ENCODE results near the gene CRYBB1.

DNA sequence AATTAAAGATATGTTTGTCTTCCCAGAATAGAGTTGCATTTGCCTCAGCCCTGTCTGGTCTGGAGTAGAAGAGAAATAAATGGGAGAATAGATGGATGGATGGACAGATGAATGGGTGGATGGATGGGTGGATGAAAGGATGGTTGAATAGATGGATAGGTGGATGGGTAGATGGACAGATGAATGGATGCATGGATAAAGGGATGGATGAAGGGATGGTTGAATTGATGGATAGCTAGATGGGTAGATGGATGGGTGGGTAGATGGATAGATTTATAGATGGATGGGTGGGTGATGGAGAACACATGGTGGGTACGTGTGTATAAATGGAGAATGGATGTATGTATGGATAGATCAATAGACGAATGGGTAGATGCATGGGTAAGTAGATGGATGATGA is 8.5 kb downstream of the CRYBB1 start:
- TF ChIP-seq, protein P1, sequence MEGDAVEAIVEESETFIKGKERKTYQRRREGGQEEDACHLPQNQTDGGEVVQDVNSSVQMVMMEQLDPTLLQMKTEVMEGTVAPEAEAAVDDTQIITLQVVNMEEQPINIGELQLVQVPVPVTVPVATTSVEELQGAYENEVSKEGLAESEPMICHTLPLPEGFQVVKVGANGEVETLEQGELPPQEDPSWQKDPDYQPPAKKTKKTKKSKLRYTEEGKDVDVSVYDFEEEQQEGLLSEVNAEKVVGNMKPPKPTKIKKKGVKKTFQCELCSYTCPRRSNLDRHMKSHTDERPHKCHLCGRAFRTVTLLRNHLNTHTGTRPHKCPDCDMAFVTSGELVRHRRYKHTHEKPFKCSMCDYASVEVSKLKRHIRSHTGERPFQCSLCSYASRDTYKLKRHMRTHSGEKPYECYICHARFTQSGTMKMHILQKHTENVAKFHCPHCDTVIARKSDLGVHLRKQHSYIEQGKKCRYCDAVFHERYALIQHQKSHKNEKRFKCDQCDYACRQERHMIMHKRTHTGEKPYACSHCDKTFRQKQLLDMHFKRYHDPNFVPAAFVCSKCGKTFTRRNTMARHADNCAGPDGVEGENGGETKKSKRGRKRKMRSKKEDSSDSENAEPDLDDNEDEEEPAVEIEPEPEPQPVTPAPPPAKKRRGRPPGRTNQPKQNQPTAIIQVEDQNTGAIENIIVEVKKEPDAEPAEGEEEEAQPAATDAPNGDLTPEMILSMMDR (IDR thresholded peaks at IDR 0.05 in 8 of 11, conservative IDR thresholded peaks at IDR 0.05 in 3 of 11), result no peak
- no peak for TF ChIP-seq POLR2A (IDR thresholded peaks at IDR 0.05)
- TF ChIP-seq POLR2AphosphoS5 (IDR thresholded peaks at IDR 0.05), result no peak
